ENCODE measurements around the gene RNF26. TPM values are rescaled to one million over a fixed set of nuclear protein-coding genes. Genes with fewer than 3 reads are reported as not detected.

Gene RNF26
- total and polyA plus RNA-seq, 9 donors = 7.0 to 25.8 (median 19.7) TPM

DNA sequence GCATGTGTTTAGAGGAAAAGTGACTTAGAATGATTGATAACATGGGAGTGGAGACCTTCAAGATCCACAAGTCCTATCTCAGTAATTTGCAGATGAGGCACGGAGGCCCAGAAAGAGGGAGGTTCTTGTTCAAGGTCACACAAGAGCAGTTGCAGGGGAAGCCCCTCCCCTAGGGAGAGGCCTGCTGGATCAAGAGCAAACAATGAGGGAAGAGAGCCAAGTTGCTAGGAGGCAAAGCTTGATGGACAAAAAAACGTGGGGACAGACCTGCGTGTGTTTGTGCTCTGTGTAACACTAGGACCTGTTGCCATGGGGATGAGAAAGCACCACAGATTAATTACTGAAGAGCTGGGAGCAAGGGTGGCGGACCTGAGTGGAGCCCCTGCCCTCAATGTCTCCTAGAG lies 18.5 kb downstream of the RNF26 start:
- Histone ChIP-seq H3K36me3 (no peaks in the 10 kb centered on the region), H3K27me3 (no peaks in the 10 kb centered on the region), H3K4me1 (ENCODE audit: insufficient read depth) (peaks cover 4% of the 10 kb centered on the region), H3K4me3 (no peak overlapping the region), H3K9me3 (no peaks in the 10 kb centered on the region), H3K27ac (no peak overlapping the region)
- intact Hi-C loops (cut with DNase I) = loop anchor here in 2 of 4 donors (10.0 kb wide), 1 partner anchor 122 kb away; no protein-coding TSS in a partner anchor
- TF ChIP-seq POLR2A (IDR thresholded peaks at IDR 0.05) = no peak
- TF ChIP-seq EP300 (IDR thresholded peaks at IDR 0.05) = no peak
- TF ChIP-seq, protein P1, sequence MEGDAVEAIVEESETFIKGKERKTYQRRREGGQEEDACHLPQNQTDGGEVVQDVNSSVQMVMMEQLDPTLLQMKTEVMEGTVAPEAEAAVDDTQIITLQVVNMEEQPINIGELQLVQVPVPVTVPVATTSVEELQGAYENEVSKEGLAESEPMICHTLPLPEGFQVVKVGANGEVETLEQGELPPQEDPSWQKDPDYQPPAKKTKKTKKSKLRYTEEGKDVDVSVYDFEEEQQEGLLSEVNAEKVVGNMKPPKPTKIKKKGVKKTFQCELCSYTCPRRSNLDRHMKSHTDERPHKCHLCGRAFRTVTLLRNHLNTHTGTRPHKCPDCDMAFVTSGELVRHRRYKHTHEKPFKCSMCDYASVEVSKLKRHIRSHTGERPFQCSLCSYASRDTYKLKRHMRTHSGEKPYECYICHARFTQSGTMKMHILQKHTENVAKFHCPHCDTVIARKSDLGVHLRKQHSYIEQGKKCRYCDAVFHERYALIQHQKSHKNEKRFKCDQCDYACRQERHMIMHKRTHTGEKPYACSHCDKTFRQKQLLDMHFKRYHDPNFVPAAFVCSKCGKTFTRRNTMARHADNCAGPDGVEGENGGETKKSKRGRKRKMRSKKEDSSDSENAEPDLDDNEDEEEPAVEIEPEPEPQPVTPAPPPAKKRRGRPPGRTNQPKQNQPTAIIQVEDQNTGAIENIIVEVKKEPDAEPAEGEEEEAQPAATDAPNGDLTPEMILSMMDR (IDR thresholded peaks at IDR 0.05) = no peak
- WGBS, 3 donors = 22 to 28% (median 26%) methylated on average over 4 of the region's 4 CpGs
- DNase-seq = peak in 4 of 5 donors; percentile 49 to 69 (median 59)

DNA sequence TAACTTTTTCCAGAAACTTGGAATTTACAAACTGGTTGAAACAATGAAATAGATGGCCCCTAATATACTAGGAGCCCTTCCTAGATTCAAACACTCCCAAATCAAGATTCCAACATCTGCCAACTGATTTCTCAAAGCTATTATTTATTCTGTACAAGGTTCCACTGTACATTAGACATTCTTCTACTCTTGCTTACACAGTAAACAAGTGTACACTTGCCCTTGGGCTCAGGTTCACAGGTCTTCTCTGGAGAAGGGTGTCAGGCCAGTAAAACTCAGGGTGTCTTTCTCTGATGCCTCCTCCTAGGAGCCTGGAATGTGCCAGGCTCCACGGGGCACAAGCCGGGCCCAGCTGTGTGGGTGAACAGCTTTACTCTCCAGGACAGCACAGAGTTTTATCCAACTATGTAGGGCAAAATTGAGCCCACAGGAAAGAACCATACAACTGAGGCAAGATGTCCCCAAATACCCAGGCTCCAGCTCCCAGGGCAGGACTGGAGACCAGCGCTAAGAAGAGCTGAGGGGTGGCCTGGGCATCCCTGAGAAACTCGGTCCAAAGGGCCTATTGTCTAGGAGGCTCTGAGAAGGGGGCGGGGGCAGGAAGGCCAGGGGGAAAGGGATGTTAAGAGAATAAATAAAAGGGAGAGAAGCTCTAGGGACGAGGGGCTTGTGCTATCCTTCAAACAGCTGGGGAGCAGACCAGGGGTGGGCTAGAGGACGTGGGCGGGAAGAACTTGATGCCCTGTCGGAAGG lies 20.9 kb downstream of the RNF26 start:
- no peak overlapping the region for H3K27ac ChIP-seq
- no peaks in the 10 kb centered on the region for H3K9me3 ChIP-seq
- no peaks in the 10 kb centered on the region for H3K36me3 ChIP-seq
- no peaks in the 10 kb centered on the region for H3K27me3 ChIP-seq
- peaks cover 4% of the 10 kb centered on the region for H3K4me1 ChIP-seq (ENCODE audit: insufficient read depth)
- 75 to 84% (median 81%) methylated on average over 9 of the region's 9 CpGs for WGBS, 3 donors
- intact Hi-C loops (cut with DNase I) = loop anchor here in 3 of 4 donors (5.0 to 10.0 kb wide), 2 partner anchors 120 to 122 kb away; no protein-coding TSS in a partner anchor
- TF ChIP-seq POLR2A (IDR thresholded peaks at IDR 0.05) (no peak), EP300 (IDR thresholded peaks at IDR 0.05) (no peak)
- TF ChIP-seq, protein P1 (IDR thresholded peaks at IDR 0.05) = no peak
- peak in 2 of 5 donors; percentile 16 to 24 for DNase-seq
- H3K4me3 ChIP-seq = no peak overlapping the region

DNA sequence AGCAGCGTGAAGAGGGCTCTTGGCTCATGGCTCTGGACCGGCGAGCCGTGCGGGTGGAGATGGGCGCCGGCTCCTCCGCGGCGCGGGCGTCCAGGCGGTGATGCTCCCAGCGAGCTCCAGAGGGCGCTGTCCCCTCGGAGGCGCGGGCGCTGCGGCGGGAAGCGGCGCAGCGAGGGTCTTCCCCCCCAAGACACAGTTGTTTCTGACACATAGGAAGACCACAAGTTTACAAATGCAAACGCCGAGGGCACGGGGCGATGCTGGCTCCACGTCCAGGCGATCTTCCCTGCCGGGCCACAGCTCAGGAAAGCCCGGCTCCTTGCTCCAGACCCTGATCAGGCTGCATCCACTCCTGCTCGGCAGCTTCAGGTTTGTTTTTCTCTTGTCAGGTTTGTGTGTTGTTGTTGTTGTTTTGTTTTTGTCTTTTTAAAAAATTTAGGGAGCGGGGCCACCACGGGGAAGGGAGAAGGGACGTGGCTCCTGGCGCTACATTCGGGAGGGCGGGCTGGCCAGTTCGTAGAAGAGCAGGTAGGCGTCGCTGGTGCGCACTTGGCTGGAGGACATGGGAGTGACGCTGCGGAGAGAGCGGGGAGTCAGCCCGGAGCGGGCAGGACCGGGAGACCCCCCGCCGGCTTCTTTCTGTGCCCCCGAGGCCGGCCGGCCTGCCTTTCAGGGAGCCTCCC lies 22.2 kb downstream of the RNF26 start:
- intact Hi-C loops (cut with DNase I) = loop anchor here (2.0 to 10.0 kb wide), 4 partner anchors 18 to 121 kb away; no protein-coding TSS in a partner anchor
- no peak for TF ChIP-seq POLR2A (IDR thresholded peaks at IDR 0.05)
- TF ChIP-seq EP300 (IDR thresholded peaks at IDR 0.05) = peak; percentile 38
- TF ChIP-seq, protein P1 (IDR thresholded peaks at IDR 0.05) = peak; percentile 85 to 97 (median 90)
- Histone ChIP-seq H3K4me3 (peak overlapping the region; percentile 37), H3K27me3 (no peaks in the 10 kb centered on the region), H3K27ac (peak overlapping the region; percentile 76 to 80), H3K36me3 (no peaks in the 10 kb centered on the region), H3K9me3 (no peaks in the 10 kb centered on the region), H3K4me1 (ENCODE audit: insufficient read depth) (peaks cover 3% of the 10 kb centered on the region)
- DNase-seq = peak; percentile 84 to 92 (median 90)
- WGBS, 3 donors = 0 to 4% (median 1%) methylated on average over 52 to 54 of the region's 54 CpGs

DNA sequence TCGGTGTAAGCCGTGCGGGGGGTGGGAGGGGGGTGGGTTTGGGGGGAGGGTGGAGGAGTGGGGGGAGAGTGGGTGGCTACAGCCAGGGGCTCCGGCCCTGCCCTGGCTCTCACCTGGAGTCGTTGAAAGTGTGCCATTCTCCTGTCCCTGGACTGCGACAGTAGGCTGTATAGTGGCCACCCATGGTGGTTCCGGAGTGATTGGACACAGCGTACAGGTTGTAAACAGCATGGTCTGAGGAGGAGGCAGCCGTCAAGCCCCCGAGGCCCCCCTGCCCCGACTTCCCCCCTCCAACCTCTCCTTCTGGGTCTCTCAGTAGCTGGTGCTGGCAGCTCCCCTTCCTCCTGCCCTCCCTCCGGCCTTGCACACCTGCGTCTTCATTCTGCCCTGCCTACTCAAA lies 22.7 kb downstream of the RNF26 start:
- peak in 1 of 5 donors; percentile 26 for DNase-seq
- H3K9me3 ChIP-seq = no peaks in the 10 kb centered on the region
- intact Hi-C loops (cut with DNase I) = loop anchor here (2.0 to 10.0 kb wide), 4 partner anchors 18 to 120 kb away; no protein-coding TSS in a partner anchor
- TF ChIP-seq POLR2A (IDR thresholded peaks at IDR 0.05) (no peak), EP300 (IDR thresholded peaks at IDR 0.05) (no peak)
- TF ChIP-seq, protein P1 (IDR thresholded peaks at IDR 0.05) = no peak
- H3K4me1 ChIP-seq (ENCODE audit: insufficient read depth) = peaks cover 5% of the 10 kb centered on the region
- peak overlapping the region; percentile 37 for H3K4me3 ChIP-seq
- H3K36me3 ChIP-seq = no peaks in the 10 kb centered on the region
- H3K27me3 ChIP-seq = no peaks in the 10 kb centered on the region
- H3K27ac ChIP-seq = peak overlapping the region; percentile 76 to 80
- 36 to 47% (median 39%) methylated on average over 10 to 13 of the region's 13 CpGs for WGBS, 3 donors
